Stimulated activated CD4-positive, alpha-beta T cell treated with anti-CD3 and anti-CD28 coated beads, Interleukin-2, amount 100 ng/mL, for 48 hours (primary cell): Measurements from ENCODE around the gene GALNTL6.
"Not testable (repeated sequence)": the region's sequence is repeated elsewhere in the genome, so short reads cannot be mapped to it uniquely, and the experiment has no call there.

ENCODE experiments used
- DNase-seq, 2 donors: peaks; one replicate each; pipeline ENCODE4 v3.0.0-alpha.2; 2020

Gene GALNTL6

DNA sequence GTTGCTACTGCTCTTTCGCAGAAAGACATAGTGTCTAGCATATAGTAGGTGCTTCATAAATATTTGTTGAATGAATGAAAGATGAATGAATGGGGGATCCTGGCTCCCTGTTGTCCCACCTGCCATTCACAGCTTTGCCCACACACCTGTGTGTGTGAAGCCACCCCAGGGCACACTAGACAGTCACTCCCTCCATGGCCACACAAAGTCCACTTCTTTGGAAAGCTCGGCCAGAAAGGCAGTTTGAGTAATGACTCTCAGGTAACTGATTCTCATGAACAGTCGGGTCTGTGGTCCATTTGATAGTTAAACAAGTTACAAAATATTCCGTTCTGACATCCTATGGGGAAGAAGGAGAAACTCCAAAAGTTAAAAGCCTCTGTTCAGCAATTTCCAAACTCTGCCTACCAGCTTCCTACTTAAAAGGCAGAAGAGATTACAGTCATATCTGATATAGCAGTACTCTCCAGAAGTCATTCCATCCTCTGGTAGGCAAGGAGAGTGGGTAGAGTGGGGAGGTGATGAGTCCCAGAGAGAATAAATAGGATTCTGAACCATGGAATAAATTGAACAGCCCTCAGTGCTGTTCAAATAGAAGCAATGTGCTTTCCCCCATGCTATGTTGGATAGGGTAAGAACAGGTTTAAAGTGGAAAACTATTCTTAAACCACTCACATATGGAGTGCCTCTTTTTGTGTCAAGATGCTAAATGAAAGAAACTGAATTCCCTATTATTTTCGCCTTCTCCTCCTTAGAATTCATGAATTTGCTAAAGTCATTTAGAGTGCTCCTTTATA, 1150.5 kb downstream of the GALNTL6 start:
- DNase-seq = no peak

DNA sequence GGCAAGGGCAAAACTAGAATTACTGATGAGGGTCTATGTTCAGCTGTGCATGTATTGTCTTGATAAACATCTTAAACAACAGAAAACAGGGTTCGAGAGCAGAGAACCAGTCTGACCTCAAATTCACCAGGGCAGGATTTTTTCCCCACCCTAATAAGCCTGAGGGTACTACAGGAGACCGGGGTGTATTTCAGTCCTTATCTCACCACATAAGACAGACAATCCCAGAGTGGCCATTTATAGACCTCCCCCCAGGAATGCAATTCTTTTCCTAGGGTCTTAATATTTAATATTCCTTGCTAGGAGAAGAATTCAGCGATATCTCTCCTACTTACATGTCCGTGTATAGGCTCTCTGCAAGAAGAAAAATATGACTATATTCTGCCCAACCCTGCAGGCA, 1157.0 kb downstream of the GALNTL6 start:
- not testable (repeated sequence) for DNase-seq

- DNase-seq = no peak
Measured at GRCh38 chr4:172974586-172974985, 1161.4 kb downstream of the GALNTL6 start.

- no peak for DNase-seq
Measured at GRCh38 chr4:172975651-172976229, 1162.5 kb downstream of the GALNTL6 start.

GRCh38 chr4:172977491-172978041, 1164.4 kb downstream of the GALNTL6 start:
- not testable (repeated sequence) for DNase-seq

DNA sequence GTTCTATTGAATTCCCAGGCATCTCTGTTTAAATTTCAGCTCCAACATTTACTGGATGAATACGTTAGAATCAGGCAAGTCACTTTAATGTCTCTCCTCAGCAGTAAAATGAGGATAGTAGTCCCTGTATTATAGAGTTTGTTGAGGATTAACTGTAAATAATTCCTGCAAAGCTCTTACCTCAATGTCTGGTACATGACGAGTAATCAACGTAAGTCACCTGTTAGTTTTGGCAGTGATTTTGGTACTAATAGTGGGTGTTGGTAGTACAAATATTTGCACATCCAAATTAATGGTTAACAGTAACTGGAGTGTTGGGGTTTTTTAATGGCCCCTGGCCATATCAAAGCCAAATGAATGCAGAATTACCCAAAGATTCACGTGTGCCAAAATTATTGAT, 1165.6 kb downstream of the GALNTL6 start:
- DNase-seq = no peak

- no peak for DNase-seq
Measured at GRCh38 chr4:172979332-172979731, 1166.1 kb downstream of the GALNTL6 start.

GRCh38 chr4:172980219-172980618, 1167.0 kb downstream of the GALNTL6 start:
- DNase-seq = no peak

DNA sequence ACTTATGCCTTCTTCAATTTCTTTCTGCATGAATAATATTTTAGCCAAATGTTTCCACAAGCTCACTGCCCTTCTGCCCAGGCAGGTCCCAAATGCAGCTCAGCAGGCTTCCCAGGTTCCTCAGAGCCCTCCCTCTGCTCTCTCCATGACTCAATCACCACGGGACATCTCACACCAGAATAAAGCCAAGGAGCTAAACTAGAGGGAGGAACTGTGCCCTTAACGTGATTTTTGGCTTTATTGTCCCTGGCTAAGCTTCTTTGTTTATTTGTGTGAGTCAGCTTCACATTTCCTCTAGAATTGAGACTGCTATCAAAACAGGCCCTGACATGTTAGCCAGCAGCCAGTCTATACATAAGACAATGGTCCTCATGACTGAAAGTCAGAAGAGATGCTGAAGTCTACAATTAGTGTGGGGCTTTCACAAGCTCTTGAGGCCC, 1169.0 kb downstream of the GALNTL6 start:
- DNase-seq = no peak

- no peak for DNase-seq
Measured at GRCh38 chr4:172983014-172983413, 1169.8 kb downstream of the GALNTL6 start.

DNA sequence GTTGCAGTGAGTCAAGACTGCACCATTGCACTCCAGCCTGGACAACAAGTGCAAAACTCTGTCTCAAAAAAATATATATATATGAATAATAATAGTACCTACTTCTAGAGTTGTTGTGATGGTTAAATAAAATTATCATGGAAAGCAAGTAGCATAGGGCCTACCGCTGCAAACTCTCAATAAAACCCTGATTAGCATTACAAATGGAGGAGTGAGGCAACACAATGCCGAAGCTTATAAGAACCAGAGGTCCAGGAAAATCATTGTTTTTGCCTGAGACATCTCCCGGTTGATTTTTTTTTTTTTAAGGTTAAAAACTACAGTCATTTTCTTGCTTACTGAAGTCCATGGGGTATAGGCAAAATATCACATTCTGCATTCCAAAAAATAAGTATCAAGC, 1170.4 kb downstream of the GALNTL6 start:
- DNase-seq = no peak

DNA sequence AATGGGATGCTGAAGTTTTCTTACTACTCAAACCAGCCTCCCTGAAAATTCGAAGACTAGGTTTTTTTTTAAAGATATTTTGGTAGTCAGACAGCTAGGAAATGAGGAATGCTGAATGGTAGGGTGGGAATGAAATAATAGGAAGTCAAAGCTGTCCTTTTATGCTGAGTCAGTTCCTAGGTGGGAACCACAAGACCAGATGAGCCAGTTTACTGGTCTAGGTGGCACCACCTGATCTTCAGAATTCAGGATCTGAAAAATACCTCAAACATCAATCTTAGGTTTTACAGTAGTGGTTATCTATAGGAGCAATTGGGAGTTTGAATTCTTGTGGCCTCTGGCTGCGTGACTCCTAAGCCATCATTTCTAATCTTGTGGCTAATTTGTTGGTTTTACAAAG, 1172.3 kb downstream of the GALNTL6 start:
- DNase-seq = no peak

DNA sequence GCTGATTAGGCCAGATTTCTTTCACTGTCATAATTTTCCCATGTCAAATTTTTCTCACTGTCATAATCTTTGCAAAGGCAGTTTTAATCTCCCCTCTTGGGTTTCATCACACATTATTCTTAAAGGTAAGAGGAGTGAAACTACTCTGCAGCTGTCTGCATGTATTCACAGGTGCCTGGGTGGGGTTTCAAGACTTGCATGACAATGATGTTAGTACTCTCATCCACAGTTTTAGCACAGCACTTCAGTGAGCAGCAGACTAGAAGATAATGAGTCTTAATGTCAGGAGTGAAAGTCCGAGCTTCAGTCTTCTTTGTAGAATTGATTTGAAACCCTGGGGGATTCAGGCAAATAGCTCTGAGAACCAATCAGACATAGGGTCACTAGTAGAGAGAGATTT, 1172.9 kb downstream of the GALNTL6 start:
- DNase-seq = no peak

DNA sequence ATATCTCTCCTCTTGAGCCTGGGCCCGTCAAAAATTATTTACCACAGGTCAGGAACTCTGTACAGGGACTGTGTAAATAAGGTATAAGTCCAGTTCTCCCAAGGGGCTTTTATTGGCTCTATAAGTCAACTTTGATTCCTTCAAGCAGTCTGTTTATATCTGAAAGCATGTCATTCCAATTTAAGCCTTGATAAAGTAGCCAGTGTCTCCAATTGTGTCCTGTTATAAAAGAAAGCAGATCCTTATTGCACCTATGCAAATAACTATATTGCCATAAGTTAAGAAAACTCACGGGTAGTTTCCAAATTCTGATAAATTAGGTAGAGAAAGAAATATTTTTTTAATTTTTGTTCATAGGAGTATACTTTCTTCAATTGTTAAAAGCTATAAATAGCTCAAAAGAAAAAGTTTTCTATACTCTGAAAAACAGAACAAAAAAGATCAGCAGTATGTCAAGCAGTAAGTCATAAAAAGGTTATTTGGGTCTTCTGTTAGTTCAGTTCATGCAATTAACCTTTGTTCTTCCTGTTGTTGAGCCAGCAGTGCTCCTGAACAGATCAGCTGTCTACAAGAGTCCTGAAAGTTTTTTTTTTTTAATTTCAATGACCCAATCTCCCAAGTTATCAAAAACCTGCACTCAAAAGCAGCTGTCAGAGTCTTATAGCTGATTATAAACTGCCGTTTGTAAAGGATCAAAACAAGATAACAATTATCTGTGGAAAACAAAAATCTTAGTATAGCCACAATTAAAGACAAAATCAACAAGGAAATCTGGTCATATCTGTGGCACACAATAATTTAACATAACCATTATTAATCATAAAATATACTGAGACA, 1177.0 kb downstream of the GALNTL6 start:
- DNase-seq = no peak

GRCh38 chr4:172992648-172993378, 1179.6 kb downstream of the GALNTL6 start:
- DNase-seq = no peak

GRCh38 chr4:172995161-172995560, 1182.0 kb downstream of the GALNTL6 start:
- DNase-seq = no peak

DNA sequence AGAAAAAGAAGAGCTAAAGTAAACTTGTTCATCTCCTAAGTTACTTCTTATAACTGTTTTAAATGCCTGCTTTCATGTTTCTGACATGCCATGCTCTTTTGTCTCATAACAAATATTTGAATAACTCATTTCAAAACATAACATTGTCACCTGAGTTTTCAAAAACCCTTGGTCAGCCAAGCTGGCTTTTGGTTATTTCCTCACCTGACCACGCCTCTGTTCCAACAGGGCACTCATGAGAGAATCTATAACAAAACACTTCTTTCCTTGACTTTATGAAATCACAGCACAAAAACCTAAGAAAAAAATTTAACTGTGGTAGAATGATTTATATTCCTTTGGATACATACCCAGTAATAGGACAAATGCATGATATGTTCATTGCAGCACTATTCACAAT, 1182.5 kb downstream of the GALNTL6 start:
- DNase-seq = no peak

GRCh38 chr4:172996571-172997216, 1183.5 kb downstream of the GALNTL6 start:
- DNase-seq = no peak

GRCh38 chr4:172997217-172997609, 1184.0 kb downstream of the GALNTL6 start:
- no peak for DNase-seq

DNA sequence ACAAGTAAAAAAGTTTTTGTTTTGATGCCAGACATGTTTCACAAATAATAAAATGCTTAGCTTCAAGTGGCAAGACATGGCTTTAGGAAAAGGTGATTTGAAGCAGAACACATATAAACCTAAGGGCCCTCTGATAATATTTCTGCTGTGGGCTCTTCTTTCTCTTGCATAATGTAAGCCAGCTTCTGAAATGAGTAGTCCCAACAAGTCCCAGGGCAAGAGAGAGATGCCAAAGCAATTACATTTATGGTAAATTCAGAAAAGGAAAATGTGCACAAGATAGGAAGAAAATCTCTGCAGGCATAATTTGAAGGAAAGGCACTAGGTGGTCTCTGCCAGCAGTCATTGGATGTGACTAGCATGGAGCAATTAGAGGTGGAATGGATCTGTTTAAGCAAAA, 1184.7 kb downstream of the GALNTL6 start:
- no peak for DNase-seq

GRCh38 chr4:172998527-172999469, 1185.6 kb downstream of the GALNTL6 start:
- no peak for DNase-seq
